DMS114 treated with DMSO at 0.1 percent for 48 hours (cell line): ENCODE data around the gene TRIP12.
"Not testable (repeated sequence)": the region's sequence is repeated elsewhere in the genome, so short reads cannot be mapped to it uniquely, and the experiment has no call there.

ENCODE experiments used
- DNase-seq: peaks from one replicate; lab custom pipeline; 2025; ENCODE audit not compliant: unreplicated experiment; lab: John Stamatoyannopoulos, UW

Gene TRIP12

GRCh38 chr2:229725716-229726574, 195.9 kb downstream of the TRIP12 start:
- DNase-seq = no peak

- not testable (repeated sequence) for DNase-seq
Observed at GRCh38 chr2:229723192-229723591, 198.6 kb downstream of the TRIP12 start.

- DNase-seq = no peak
Observed at GRCh38 chr2:229719926-229720647, 201.7 kb downstream of the TRIP12 start.

DNA sequence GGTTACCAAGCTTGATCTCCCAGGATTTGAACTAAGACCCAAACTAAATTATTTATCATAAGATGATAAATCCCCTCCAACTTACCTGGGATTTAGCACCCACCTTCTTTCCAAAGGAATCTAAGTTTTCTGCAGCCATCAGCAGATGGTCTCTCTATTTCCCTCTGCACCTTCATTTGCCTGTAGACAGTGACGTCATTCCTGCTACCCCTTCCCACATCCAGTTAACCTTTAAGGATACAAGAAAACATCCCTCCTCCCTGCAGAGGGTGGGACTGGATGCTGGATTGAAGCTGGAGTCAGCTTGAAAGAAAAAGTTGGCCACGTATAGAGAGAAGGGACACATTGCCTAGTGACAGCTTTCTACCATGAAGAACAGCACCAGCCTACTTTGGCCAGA, 203.8 kb downstream of the TRIP12 start:
- no peak for DNase-seq

GRCh38 chr2:229715895-229716507, 205.8 kb downstream of the TRIP12 start:
- peak; percentile 34 for DNase-seq

GRCh38 chr2:229714736-229715541, 206.9 kb downstream of the TRIP12 start:
- no peak for DNase-seq

DNA sequence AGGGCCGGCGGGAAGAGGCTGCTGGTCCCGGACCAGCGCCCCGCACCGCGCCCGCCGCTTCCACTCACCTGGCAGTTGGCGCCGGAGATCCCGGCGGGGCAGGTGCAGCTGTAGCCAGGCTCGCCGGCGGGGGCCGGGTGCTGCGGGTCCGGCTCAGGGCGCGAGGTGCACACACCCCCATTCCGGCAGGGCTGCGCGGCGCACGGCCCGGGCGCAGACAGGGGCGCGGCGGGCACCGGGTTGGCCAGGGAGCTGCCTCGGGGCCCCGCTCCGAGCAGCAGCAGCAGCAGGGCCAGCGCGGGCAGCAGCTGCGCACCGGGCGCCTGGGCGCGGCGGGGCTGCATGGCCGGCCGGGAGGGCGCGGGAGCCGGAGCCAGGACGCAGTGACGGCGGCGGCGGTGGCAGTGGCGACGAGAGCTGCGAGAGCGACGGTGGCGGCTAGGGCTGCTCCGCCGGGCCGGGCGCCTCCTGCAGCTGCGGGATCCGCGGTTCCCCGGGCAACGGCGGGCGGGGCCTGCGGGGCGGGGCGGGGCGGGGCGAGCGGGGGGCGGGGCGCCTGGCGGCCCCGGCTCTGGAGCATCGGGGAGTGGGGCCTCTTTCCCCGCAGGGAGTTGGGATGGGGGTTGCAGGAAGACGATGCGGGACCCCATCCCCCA, 207.6 kb downstream of the TRIP12 start, which contains the start of gene DNER:
DNER (minus strand) TSS at position 476 of the 656 bp plus-strand sequence; CDS start at position 344, 132 bp downstream.
- DNase-seq = no peak
